Raji (cell line): ENCODE measurements around the gene B3GAT3.

Experiments used
- POLR2A ChIP-seq: IDR thresholded peaks from 2 replicates; pipeline ENCODE4 v1.6.1; 2011; ENCODE audit warnings: low read depth, low read length, control low read depth; ENCODE audit not compliant: insufficient read depth

B3GAT3 gene

GRCh38 chr11:62648185-62648966, 26.6 kb upstream of the B3GAT3 start:
- no peak for TF ChIP-seq POLR2A

DNA sequence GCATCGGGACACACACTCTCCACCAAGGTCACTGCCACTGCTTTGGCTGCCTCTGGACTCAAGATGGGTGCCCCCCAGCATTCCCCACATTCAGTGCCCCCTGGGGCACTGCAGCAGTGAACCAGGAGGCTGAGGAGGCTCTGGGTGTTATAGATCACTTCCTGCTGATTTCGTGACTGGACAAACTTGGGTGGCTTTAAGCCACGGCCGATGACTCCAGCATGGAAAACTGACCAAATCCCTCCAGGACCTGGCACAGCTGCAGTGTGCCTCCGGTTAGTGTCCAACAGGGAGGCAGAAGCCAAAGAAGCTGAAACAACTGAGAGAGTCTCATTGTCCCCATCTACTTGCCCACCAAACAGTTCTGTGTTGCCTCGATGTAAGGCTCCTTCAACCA, 25.8 kb upstream of the B3GAT3 start:
- no peak for TF ChIP-seq POLR2A

DNA sequence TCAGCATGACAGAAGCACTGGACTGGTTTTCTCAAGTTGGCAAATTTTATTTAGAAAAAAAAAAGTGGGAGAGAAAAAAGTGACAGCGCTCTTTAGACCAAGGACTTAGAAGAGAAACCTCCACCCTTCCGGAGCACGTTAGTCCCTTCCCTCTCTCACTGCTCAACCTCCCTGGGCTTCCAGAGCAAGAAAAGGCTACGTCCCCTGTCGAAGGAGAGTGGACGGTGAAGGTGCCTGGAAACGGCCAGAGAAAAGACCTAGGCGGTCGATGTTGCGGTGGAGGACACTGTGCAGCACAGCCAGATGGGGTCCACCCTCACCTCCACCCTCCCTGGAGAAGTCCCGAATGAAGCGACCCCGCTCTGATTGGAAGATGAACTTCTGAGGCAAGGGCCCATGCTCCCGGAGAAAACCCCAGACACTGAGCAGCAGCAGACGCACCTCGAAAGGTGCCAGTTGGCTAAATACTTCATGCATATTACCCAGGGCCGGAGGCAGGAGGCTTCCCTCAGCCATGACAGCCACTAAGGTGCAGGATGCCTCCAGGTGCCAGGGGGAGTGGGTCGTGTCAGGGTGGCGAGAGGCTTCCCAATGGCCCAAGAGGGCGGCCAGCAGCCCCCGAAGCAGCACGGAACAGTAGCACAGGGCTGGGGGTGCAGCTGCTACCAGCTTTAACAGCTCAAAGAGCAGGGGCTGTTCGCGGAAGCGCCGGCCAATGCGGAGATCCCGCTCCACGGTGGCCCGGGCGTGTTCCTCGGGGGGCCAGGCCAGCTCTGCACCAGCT, 25.2 kb upstream of the B3GAT3 start:
- no peak for TF ChIP-seq POLR2A

- peak; percentile 85 for TF ChIP-seq POLR2A
Observed at GRCh38 chr11:62645946-62646824, 24.4 kb upstream of the B3GAT3 start, which contains the start of gene GANAB. Gene GANAB, minus strand, starts transcription at chr11:62646613. Its CDS starts 14 bp downstream, at chr11:62646599.

DNA sequence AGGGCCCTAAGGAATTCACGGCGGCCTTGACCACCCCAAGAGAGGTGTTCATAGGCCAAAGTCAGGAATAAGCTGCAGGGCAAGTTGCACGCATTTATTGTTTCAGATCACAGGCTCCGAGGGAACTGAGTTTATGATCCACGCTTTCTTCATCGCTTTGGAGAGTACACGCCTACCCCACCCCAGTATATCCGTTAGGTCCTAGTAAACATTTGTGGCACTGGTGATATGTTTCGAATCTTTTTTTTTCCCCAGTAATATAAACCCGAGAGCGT, 23.8 kb upstream of the B3GAT3 start:
- TF ChIP-seq POLR2A = no peak

- TF ChIP-seq POLR2A = no peak
Observed at GRCh38 chr11:62644220-62644619, 22.4 kb upstream of the B3GAT3 start.

DNA sequence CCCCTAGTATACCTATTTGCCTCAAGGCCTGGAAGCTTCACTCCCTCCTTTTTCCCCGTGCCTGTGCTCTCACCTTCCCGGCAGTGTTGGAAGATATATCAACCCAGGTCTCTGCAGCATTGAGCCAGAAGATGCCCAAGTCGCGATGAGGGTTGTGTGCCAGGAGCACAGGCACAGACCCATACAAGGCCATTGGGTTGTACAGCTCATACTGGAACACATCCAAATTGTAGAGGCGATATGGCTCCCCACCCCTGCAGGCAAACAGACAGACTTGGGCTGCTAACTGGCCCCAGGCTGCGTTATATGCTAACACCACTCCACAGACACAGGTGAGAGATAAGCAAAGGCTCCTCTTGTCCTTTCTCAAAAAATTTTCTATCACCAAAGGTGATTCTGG, 10.7 kb upstream of the B3GAT3 start:
- no peak for TF ChIP-seq POLR2A

- no peak for TF ChIP-seq POLR2A
Observed at GRCh38 chr11:62627713-62628112, 5.9 kb upstream of the B3GAT3 start.

DNA sequence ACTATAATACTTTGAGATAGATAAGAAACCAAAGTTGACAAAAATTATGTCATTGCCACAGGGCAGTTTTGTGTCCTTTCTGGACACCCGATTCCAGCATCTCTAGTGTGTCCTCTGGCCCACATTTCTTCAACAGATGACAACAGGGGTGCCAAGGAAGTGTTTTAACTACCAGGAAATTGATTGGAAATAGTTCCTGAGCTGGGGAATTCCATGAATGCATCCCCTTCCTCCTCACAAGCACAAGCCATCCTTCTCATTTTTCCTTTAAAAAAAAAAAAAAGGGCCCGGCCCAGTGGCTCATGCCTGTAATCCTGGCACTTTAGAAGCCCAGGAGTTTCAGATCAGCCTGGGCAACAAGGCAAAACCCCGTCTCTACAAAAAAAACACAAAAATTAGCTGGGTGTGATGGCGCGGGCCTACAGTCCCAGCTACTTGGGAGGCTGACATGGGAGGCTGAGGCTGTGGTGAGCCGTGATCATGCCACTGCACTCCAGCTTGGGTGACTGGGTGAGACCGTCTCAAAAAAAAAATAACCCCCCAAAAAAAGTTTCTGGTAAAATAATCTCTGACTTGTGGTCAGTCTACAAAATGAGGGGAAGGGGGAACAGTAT, 797 bp upstream of the B3GAT3 start:
- no peak for TF ChIP-seq POLR2A

- TF ChIP-seq POLR2A = no peak
Observed at GRCh38 chr11:62621027-62621566, 689 bp downstream of the B3GAT3 start.

DNA sequence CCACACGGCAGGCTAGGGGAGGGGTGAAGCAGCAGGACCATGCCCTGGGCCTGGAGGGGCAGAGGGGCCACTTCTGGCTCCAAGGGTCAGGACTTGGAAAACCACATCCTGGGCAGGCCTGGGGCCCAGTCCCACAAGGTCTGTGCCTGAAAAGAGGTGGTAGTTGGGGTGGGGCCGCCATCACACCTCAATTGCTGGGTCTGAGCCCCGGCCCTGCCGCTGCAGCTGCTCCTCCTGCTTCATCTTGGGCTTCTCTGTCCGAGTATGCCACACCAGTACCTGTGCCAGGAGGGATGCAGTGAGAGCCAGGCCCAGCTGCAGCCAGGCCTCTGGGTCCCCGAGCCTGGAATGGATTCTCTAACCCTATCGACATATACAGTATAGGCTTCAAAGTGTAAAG, 6.3 kb downstream of the B3GAT3 start:
- no peak for TF ChIP-seq POLR2A

DNA sequence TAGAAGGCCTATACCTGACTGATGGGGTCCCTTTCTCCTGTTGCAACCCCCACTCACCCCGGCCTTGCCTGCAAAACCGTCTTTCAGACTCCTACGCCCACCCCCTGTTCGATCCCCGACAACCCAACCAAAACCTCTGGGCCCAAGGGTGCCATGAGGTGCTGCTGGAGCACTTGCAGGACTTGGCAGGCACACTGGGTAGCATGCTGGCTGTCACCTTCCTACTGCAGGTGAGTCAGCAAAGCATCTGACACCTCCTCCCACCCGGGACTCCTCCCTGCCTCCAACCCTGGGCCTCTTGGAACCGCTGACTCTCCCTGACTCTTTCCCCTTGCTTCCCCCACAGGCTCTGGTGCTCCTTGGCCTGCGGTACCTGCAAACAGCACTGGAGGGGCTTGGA, 7.5 kb downstream of the B3GAT3 start:
- no peak for TF ChIP-seq POLR2A

DNA sequence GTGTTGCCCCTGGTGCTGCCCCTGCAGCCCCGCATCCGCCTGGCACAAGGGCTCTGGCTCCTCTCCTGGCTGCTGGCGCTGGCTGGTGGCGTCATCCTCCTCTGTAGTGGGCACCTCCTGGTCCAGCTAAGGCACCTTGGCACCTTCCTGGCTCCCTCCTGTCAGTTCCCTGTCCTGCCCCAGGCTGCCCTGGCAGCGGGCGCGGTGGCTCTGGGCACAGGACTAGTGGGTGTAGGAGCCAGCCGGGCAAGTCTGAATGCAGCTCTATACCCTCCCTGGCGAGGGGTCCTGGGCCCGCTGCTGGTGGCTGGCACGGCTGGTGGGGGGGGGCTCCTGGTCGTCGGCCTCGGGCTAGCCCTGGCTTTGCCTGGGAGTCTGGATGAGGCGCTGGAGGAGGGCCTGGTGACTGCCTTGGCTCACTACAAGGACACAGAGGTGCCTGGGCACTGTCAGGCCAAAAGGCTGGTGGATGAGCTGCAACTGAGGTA, 8.5 kb downstream of the B3GAT3 start:
- peak; percentile 13; the same call in 1 of the 2 replicates for TF ChIP-seq POLR2A
